Measurements from ENCODE around the gene PNKP. TPM values are rescaled to one million over a fixed set of nuclear protein-coding genes. Genes with fewer than 3 reads are reported as not detected.

The PNKP gene
- total RNA-seq, 1 donor from 2014 or later: 81.3 TPM

- DNase-seq (ENCODE audit: extremely low read depth, low read depth, low spot score): no peak
Measured at GRCh38 chr19:49847731-49848696, 19.4 kb downstream of the PNKP start.

GRCh38 chr19:49846408-49846807, 21.0 kb downstream of the PNKP start:
- no peak for DNase-seq (ENCODE audit: extremely low read depth, low read depth, low spot score)

GRCh38 chr19:49845414-49845813, 22.0 kb downstream of the PNKP start:
- DNase-seq (ENCODE audit: extremely low read depth, low read depth, low spot score): no peak

GRCh38 chr19:49844138-49845095, 23.0 kb downstream of the PNKP start:
- no peak for DNase-seq (ENCODE audit: extremely low read depth, low read depth, low spot score)

- no peak for DNase-seq (ENCODE audit: extremely low read depth, low read depth, low spot score)
Measured at GRCh38 chr19:49843265-49843664, 24.1 kb downstream of the PNKP start.

GRCh38 chr19:49840736-49841249, 26.6 kb downstream of the PNKP start:
- DNase-seq (ENCODE audit: extremely low read depth, low read depth, low spot score): no peak

- no peak for DNase-seq (ENCODE audit: extremely low read depth, low read depth, low spot score)
Measured at GRCh38 chr19:49840321-49840720, 27.1 kb downstream of the PNKP start.

- no peak for DNase-seq (ENCODE audit: extremely low read depth, low read depth, low spot score)
Measured at GRCh38 chr19:49839713-49840112, 27.7 kb downstream of the PNKP start.

GRCh38 chr19:49838885-49839588, 28.3 kb downstream of the PNKP start:
- no peak for DNase-seq (ENCODE audit: extremely low read depth, low read depth, low spot score)

- DNase-seq (ENCODE audit: extremely low read depth, low read depth, low spot score): no peak
Measured at GRCh38 chr19:49837425-49837824, 30.0 kb downstream of the PNKP start.

- no peak for DNase-seq (ENCODE audit: extremely low read depth, low read depth, low spot score)
Measured at GRCh38 chr19:49837009-49837310, 30.4 kb downstream of the PNKP start.

GRCh38 chr19:49836176-49837008, 31.0 kb downstream of the PNKP start:
- DNase-seq (ENCODE audit: extremely low read depth, low read depth, low spot score): no peak

GRCh38 chr19:49835562-49835961, 31.8 kb downstream of the PNKP start:
- DNase-seq (ENCODE audit: extremely low read depth, low read depth, low spot score): no peak

GRCh38 chr19:49833599-49833998, 33.8 kb downstream of the PNKP start:
- DNase-seq (ENCODE audit: extremely low read depth, low read depth, low spot score): no peak

GRCh38 chr19:49832556-49832955, 34.8 kb downstream of the PNKP start:
- no peak for DNase-seq (ENCODE audit: extremely low read depth, low read depth, low spot score)

GRCh38 chr19:49831592-49831991, 35.8 kb downstream of the PNKP start:
- DNase-seq (ENCODE audit: extremely low read depth, low read depth, low spot score): no peak

GRCh38 chr19:49830766-49831165, 36.6 kb downstream of the PNKP start:
- no peak for DNase-seq (ENCODE audit: extremely low read depth, low read depth, low spot score)

- no peak for DNase-seq (ENCODE audit: extremely low read depth, low read depth, low spot score)
Measured at GRCh38 chr19:49829721-49830120, 37.7 kb downstream of the PNKP start.

GRCh38 chr19:49829200-49829599, 38.2 kb downstream of the PNKP start:
- DNase-seq (ENCODE audit: extremely low read depth, low read depth, low spot score): no peak

GRCh38 chr19:49827034-49827433, 40.3 kb downstream of the PNKP start:
- DNase-seq (ENCODE audit: extremely low read depth, low read depth, low spot score): no peak
